ENCODE results near the gene EEF1A1.
"Not testable (repeated sequence)": the region's sequence is repeated elsewhere in the genome, so short reads cannot be mapped to it uniquely, and the experiment has no call there.

- not testable (repeated sequence) for TF ChIP-seq CTCF (conservative IDR thresholded peaks at IDR 0.05; ENCODE audit: low read depth, low read length); USF2 (IDR thresholded peaks at IDR 0.05; ENCODE audit: low read depth, low read length); POLR2A (IDR thresholded peaks at IDR 0.05; ENCODE audit: low read depth, low read length); RCOR1 (IDR thresholded peaks at IDR 0.05; ENCODE audit: insufficient replicate concordance, low read length)
Observed at GRCh38 chr6:73566486-73566871, 45.6 kb upstream of the EEF1A1 start.

Measured in IMR-90 (cell line).